HG03571 (cell line): ENCODE data around the gene ASCC3.

ENCODE experiments used
- ATAC-seq: cut with Tn5 transposase; IDR thresholded peaks from one replicate; pipeline ENCODE4 v1.9.1; 2021; ENCODE audit not compliant: unreplicated experiment

The ASCC3 gene

DNA sequence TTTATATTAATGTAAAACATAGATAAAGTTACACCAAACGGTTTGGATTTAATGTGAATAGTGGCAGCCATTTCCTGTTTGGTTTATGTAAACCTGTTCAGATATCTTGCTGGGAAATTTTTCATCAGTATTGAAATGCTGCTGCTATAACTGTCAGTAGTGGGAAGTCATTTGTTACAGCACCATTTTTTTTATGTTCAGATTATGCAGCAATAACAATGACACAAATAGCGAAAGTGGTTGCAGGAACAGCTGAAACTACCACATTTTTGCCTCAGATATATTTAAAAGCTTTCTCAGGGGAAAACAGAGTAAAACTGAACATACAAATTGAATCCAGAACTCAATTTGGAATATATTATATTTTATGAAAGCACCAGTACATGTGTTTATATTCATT, 287.6 kb downstream of the ASCC3 start:
- ATAC-seq = no peak

DNA sequence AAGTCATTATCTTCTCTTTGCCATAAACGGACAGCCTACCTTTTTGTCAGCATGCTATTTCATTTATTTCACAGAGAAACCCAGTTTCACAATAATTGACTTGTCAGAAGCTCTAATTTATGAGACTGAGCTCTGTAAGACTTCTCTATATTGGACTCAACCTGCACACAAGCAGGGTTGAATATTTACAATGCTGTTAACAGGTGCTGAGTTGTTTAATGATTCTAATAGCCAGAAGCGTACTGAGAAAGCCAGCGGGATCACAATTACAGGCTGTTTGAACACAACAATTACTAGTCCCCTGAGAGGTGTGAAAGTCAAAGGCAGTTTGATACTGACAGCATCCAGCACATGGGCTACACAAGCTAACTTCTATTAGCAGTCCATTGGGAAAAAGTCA, 288.2 kb downstream of the ASCC3 start:
- ATAC-seq = no peak

DNA sequence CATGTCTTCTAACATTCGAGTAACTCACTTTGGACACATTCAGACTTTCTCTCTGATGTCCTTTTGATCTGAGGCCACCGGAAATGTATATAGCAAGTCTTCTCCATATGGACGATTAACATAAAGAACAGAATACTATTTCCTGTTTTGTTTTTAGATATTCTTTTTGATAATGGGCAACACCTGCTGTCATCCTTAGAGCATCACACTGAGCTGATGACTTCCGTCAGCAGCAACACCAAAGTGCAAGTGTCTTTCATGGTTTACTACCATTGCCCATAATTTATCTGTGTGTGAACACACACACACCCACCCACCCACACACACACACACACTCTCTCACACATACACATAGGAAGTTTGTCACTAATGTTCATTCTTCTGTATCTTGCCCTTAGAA, 303.7 kb downstream of the ASCC3 start:
- no peak for ATAC-seq

DNA sequence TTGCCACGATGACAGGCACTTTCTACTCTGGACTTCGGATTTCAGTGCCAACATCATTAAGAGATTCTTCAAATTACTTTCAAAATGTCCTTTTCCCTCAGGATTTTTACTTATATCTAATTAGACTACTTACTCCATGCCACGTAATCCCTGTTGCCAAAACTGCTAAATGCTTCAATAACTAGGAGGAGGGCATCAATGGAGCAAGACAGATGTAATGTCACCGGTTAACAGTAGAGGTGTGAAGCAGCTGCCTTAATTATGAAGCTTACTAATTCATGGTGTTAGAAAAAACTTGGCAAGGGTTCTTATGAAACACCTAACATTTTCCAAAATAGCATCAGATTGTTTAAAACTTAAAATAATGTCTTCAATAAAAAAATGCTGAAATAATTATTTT, 305.2 kb downstream of the ASCC3 start:
- ATAC-seq = no peak

DNA sequence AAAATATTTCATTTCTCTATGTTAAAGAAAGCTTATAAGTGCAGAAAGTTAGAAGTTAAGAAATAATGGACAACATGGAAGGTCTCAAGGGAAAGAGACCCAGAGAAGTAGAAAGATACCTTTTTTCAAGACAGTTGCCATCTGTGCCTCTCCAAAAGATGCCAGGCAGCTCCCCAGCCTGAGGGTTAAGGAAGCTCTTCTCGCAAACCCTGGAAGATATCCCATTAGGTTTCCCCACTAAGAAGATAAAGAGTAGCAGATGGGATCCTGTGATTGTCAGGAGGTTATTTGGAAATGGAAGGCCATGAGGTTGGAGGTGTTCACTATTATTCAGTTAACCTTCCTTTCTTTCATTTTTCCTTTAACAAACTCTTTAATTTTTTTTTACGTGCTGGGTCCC, 306.3 kb downstream of the ASCC3 start:
- no peak for ATAC-seq

DNA sequence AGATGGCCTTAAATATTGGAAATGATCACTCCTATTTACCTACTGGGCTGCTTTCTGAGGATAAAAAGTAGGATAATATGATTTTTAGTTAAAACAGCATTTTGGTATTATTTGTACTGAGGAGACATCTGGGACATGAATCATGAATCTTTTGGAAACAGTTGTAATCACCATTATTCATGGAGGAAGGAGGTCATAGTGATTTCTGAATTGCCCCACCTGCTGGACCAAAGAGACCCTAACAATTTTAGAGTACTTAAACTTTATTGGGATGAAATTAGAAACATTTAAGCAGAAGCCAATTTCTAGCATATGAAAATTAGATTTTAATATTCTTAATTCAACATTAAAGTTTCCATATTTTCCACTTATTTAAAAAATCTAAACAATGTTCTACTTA, 308.0 kb downstream of the ASCC3 start:
- no peak for ATAC-seq

DNA sequence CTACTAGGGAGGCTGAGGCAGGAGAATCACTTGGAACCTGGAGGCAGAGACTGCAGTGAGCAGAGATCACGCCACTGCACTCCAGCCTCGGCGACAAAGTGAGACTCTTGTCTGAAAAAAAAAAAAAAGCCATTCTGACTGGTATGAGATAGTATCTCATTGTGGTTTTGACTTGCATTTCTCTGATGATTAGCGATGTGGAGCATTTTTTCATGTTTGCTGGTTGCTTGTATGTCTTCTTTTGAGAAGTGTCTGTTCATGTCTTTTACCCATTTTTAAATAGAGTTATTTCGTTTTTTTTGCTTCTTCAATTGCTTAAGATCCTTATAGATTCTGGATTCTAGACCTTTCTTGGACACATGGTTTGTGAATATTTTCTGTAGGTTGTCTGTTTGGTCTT, 312.9 kb downstream of the ASCC3 start:
- ATAC-seq = no peak

DNA sequence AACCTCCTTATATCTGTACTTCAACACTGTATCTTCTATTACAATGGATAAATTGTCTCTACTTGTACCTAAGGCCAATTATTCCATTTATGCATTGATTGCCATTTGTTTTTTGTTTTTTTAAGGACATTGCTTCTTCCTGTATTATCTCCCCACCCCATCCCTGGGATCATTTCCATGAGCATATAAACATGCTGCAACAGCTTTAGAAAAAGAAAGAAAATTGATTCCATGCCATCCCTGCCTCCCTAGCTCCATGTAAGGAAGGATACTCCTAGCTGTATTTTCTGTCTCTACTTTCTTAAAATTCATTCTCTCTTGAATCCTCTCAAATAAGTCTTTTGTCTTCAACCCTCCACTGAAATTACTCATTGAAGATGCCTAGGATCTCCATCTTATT, 314.6 kb downstream of the ASCC3 start:
- no peak for ATAC-seq

DNA sequence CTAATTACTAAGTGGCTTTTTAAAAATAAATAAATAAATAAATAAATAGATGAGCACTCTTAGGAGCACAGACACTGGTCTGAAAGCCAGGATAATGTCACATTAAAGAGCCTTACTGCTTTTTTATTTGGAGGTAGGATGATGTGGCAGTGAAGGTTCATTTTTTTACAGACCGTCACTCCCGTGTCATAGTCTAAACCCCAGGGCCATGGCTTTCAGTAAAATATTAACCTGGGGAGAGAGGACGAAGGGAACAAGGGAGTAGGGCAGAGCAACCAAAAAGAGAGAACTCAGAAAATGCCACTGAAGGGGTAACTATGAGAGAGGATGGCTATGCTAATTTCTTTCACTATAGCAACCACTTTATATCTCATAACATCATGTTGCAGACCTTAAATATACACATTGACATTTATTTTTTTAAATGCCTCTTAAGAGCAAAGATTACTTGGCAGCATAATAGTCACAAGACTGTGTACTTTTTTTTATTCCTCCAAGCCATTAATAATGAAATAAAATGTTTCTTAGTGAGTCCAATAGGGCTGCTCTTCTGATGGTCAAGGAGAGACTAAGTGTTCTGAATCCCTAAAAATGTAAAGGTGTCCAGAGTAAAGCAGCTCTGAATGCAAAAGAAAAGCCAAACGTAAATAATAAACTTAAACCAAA, 315.6 kb downstream of the ASCC3 start:
- no peak for ATAC-seq

DNA sequence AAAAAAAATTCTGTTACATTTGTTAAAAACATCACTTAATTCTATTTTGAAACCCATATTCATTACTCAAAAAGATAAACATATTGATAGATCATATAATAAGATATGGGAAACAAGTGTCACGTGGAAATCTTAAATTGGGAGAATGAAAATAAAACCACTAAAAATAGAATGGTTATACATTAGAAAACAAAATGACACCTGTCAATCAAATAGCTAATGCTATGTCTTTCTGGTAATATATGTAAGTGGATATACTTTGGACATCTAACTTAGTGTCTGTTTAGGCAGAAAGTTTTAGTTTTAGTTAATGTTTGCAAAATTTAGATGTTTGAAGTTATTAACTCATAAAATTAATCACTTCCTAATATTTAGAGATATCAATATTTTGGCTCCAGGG, 321.3 kb downstream of the ASCC3 start:
- ATAC-seq = no peak

DNA sequence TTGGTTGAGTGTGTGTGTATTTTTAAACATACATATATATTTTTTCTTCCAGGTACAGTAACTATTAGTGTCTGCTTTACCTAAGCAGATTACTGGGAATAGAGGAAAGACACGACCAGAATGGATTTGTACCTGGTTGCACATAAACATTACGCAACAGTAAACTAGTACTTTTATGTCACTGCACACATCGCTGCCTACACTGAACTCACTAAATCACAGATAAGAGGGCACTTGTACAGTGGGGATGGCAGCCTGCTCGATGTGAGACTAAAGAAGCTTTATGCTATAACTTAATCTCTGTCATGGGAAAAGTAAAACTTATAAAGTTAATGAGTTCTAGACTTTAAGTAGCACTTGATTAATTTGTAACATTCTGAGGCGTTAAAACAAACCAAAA, 326.9 kb downstream of the ASCC3 start:
- no peak for ATAC-seq

DNA sequence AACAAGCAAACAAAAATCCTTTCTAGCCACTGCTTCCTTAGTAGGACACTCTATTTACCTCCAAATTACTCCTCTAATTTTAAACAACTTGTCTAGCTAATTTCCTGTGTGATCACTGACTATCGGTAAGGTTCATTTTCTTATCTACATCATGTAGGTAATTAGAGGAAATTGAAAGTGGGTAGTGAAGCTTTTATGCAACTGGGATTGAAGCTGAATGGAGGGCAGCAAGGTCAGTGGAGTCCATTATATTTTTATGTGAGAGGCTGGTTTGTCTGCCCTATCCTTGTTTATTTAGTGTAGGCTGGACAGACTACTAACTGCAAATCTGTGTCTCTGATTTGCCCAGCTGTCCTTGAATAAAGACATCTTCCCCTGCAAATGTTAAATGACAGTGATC, 327.9 kb downstream of the ASCC3 start:
- ATAC-seq = no peak

DNA sequence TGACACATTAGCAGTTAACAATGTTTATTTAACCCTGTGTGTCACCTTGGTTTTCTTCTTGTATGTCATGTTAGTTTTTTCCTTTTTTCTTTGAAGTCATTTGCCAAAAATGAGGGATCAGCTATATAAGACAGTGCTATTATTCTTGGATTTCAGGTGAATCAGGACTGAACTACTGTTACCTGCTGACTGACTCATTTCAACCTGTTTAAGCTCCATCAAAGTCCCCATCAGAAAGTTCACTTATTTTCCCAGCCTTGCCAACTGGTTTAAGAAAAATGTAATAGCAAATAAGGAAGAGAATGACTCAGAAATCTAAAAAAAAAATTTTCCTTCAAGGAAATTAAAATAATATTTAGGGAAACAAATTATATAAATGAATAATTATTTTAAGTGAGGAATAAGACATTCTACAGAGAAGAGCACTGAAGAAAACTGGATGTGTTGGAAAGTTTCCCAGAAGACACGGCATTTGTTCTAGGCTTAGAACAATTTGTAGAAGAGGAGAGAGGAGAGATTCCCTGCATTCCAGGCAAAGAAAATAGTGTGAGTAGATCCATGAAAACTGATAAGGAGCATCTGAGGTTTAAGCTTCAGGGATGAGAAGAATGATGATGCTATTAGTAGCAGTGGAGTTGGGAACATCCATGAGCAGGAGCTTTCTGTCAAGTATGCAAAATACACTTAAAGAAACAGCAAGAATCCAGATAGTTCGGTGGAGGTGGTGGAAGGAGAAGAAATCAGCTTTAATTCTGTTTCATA, 331.5 kb downstream of the ASCC3 start:
- ATAC-seq = no peak

DNA sequence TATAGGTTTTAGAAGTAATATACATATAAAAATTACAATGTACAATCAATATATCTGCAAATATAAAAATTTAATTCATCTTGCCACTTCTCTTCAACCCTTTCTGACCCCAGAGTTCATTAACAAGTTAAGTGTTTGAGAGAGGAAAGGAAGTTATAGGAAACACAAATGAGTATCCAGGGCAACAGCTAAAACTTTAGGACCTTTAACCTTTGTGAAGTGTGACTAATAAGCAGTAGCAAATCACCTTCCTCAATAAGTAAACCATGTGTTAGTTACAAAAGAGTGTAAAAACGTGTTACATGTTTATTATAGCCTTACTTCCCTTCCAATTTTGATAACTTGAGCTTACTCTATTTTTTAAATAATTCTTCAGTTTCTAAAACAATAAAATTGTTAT, 343.0 kb downstream of the ASCC3 start:
- ATAC-seq = no peak

DNA sequence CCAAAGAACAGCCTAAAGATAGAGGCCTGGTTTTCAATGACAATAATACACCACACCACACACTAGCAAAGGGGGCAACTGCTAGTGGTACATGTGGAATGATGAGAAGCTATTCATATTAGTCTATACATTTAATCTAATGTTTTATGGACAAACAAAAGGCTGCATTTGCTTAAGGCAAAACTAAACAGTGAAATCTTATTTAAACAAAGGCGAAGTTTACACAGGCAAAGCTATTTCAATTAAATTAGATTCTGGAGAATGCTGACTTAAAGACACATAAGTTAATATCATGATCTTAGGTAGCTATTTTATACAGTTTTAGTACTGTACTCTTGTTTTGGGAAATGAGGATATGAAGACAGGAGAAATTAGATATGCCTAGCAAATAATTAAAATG, 362.5 kb downstream of the ASCC3 start:
- no peak for ATAC-seq

DNA sequence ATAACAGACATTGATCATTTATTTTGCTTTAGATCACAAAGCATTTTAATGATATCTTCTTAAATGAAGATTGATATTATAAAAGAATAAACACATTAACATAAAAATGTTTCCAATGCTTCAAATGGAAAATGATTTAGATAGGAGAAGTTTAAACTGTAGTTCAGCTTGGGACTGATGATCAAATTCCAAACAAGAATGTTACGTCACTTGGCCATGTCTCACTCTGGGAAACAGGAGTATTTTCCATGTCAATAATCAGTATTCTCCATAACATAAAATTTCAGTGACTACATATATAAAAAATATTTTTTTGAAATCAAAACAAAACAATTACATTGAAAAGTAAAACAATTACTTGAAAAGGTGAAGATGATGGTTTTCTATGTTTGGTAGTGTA, 363.5 kb downstream of the ASCC3 start:
- ATAC-seq = no peak

DNA sequence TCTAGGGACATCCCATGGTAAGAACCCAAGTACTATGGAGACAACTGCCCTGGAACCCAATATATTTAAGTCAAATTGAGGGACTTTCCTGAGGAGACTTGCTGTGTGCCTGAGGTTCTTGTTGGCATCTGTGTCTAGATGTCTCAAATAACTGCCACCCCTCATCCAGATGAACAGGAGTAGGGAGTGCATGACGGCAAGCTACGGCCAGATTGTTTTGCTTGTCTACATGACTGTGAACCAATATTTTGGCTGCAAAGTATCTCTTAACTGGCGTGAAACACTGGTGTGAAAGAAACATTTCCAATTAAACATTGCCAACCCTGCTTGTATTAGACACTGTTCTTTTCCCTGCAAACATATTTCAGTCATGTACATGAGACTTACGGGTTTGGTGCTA, 364.0 kb downstream of the ASCC3 start:
- ATAC-seq = no peak

DNA sequence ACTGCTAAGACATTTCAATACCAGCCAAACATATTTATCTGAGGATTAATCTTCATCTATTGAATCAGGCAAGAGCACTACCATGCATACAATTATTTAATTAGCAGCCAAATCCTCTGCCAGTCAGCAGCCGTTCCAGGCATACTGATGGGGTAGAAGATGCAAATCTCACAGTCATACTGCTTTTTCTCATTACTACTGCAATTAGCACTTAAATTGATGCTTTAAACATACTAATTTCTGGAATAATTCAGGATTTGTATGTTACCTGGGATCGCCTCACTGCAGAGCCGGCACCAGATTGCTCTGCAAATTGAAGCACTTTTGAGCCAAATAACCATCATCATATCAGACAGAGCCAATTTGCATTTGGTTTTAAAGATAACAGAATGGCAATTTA, 366.5 kb downstream of the ASCC3 start:
- ATAC-seq = no peak

DNA sequence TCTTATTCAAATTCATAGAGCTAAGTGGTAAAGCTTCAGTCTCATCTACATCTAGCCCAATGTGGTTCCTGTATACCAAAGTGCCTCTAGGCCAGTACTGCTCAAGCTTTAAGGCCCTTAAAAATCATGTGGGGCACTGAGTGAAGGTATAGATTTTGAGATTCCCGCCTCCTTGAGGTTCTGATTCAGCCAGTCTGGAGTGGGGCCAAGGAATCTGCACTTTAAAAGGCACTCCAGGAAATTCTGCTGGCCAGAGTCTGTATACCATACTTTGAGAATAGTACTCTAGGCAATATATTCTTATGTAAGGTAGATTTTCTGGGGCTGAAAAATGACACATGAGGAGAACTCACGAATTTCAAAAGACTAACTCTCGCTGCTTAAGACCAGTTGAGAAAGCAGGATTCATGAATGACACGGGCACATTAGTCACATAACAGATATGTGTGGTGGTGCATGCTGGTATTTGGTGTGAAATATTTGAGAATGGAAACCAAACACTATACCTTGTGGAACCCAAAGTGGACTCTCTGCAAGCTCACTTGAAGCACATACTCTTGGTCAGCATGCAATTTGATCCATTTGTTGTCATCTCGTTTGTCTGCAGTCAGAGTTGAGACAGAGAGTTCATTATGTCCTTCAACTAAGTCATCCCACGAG, 368.8 kb downstream of the ASCC3 start:
- ATAC-seq = no peak

DNA sequence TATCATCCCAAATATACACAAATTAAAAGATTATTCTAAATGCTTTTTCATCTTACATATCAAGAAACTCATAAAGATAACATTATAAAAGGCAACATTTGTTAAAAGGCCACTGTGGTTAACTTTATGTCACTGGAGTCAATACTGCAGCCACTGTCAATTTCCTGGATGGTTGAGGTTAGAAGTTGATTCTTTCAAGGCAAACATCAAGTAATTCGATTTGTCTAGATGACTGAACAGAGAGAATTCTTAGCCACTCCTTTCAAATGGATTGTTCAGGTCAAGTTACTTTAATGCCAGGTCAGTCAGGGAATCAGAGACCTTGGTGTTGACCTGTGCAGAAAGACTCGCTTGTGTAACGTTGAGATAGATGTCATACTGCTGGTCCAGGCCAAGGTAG, 372.0 kb downstream of the ASCC3 start:
- ATAC-seq = no peak

DNA sequence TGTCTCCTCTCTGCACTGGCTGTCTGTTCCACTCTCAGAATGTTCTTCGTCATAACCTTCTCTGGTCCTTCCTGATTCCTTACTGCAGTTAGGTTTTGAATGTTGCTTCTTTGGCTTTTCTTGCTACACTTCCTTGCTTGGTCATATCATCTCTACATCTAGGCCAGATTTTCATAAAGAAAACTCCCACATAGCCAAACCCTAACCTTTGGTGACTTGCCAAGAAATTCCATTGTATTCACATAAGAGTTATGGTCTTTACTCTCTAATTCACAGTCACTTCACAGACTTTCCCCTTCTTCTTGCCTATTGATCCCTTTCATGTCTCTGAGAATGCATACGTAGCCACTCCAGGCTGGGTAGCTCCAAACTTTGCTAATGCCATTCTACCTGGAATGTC, 374.5 kb downstream of the ASCC3 start:
- no peak for ATAC-seq
